Activated naive CD4-positive, alpha-beta T cell treated with anti-CD3 and anti-CD28 coated beads, Interleukin-2, amount 10 ng/mL, durations not matched to agents 7 days and 5 days (primary cell): ENCODE measurements around the gene COP1.

Experiments used
- CTCF ChIA-PET: fragments of 350-600 bp; sonication (Branson Sonifier 250); formaldehyde crosslinking; loops from one replicate; lab custom pipeline; 2021; ENCODE audit warnings: antibody characterized with exemption; lab: Charles Lee
- DNase-seq: peaks from one replicate; pipeline ENCODE4 v3.0.0-alpha.2; 2020
- H3K27ac Mint-ChIP-seq: one replicate; pipeline ENCODE4 v1.8.0; 2021; ENCODE audit warnings: mild to moderate bottlenecking, moderate library complexity, mixed read lengths
- H3K27me3 Mint-ChIP-seq: one replicate; pipeline ENCODE4 v1.8.0; 2021; ENCODE audit warnings: mild to moderate bottlenecking, mixed read lengths
- H3K36me3 Mint-ChIP-seq: one replicate; pipeline ENCODE4 v1.8.0; 2021; ENCODE audit warnings: mixed read lengths
- H3K4me1 Mint-ChIP-seq: one replicate; pipeline ENCODE4 v1.8.0; 2021; ENCODE audit warnings: mixed read lengths
- H3K4me3 Mint-ChIP-seq: one replicate; pipeline ENCODE4 v1.8.0; 2021; ENCODE audit warnings: mild to moderate bottlenecking, moderate library complexity, mixed read lengths
- H3K9me3 Mint-ChIP-seq: one replicate; pipeline ENCODE4 v1.8.0; 2021; ENCODE audit warnings: mixed read lengths

COP1 gene

DNA sequence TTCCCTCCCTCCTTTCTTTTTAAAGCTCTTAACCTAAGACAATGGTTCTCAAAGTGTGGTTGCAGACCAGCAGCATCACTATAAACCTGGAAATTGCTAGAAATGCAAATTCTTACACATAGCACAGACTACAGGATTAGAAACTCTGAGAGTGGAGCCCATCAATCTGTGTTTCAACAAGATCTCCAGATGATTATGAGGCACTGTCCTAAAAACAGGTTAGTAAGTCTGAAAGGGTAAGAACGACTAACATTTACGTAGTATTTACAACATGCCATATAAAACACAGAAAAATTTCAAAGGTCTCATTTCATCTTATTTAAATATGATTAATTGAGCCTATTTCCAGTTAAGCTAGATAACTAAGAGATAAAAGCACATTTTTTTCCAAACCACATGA, 138.8 kb downstream of the COP1 start:
- CTCF ChIA-PET, result no interaction called here
- Mint-ChIP-seq H3K4me3 (no peak overlapping the region), H3K27ac (no peak overlapping the region), H3K27me3 (no peaks in the 10 kb centered on the region), H3K4me1 (no peaks in the 10 kb centered on the region), H3K36me3 (peaks cover 19% of the 10 kb centered on the region), H3K9me3 (no peaks in the 10 kb centered on the region)
- DNase-seq, result no peak

- Mint-ChIP-seq H3K27me3 (no peaks in the 10 kb centered on the region), H3K9me3 (no peaks in the 10 kb centered on the region)
- CTCF ChIA-PET, result no interaction called here
Measured at GRCh38 chr1:176066709-176067108, 140.4 kb downstream of the COP1 start.

DNA sequence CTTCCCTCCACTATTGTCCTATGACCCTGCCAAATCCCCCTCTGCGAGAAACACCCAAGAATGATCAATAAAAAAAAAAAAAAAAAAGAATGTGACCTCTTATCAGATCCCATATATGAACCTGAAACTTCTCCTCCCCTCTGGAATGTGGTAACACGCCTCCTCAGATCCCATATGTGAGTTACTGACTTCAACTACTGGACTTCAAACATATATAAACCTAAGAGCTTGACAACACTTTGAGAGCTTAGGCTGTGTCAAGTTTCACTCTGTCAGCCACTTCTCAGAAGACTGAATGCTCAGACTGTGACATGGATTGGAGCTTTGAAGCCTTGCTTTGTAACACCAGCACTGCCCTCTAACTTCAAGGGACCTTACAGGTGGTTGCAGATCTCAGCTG, 148.4 kb downstream of the COP1 start:
- no peaks in the 10 kb centered on the region for H3K4me1 Mint-ChIP-seq
- H3K27ac Mint-ChIP-seq, result no peak overlapping the region
- no peaks in the 10 kb centered on the region for H3K27me3 Mint-ChIP-seq
- H3K36me3 Mint-ChIP-seq, result peaks cover 6% of the 10 kb centered on the region
- no peaks in the 10 kb centered on the region for H3K9me3 Mint-ChIP-seq
- no peak for DNase-seq
- CTCF ChIA-PET, result no interaction called here
- no peak overlapping the region for H3K4me3 Mint-ChIP-seq

More at GRCh38 chr1:176066709-176067108, 140.4 kb downstream of the COP1 start:
- Mint-ChIP-seq H3K36me3 (peaks cover 19% of the 10 kb centered on the region), H3K27ac (no peak overlapping the region), H3K4me1 (no peaks in the 10 kb centered on the region), H3K4me3 (no peak overlapping the region)
- DNase-seq, result no peak

DNA sequence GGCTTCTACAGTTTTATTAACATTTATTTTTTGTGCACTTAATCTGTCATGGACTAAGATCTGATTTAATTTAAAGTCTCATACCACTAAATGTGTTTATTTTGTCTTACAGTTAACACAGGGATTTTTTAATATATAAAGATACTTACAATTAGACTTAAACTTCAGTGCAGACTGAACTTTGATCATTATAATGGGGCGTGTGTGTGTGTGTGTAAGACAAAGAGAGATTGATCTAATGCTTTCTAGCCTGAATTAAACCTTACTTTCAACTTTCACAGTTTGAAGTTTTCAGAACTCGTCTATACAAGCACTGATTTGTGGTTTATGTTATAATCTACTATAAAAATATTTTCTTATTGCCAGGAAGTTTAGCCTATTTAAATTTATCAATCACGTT, 150.8 kb downstream of the COP1 start:
- peaks cover 5% of the 10 kb centered on the region for H3K36me3 Mint-ChIP-seq
- H3K4me3 Mint-ChIP-seq, result no peak overlapping the region
- no peak overlapping the region for H3K27ac Mint-ChIP-seq
- no peak for DNase-seq
- no peaks in the 10 kb centered on the region for H3K4me1 Mint-ChIP-seq
- CTCF ChIA-PET, result no interaction called here
- no peaks in the 10 kb centered on the region for H3K9me3 Mint-ChIP-seq
- H3K27me3 Mint-ChIP-seq, result no peaks in the 10 kb centered on the region

- no peak overlapping the region for H3K27ac Mint-ChIP-seq
- CTCF ChIA-PET, result no interaction called here
- no peak for DNase-seq
- H3K27me3 Mint-ChIP-seq, result no peaks in the 10 kb centered on the region
- no peaks in the 10 kb centered on the region for H3K4me1 Mint-ChIP-seq
- H3K4me3 Mint-ChIP-seq, result no peak overlapping the region
- no peaks in the 10 kb centered on the region for H3K9me3 Mint-ChIP-seq
- peaks cover 8% of the 10 kb centered on the region for H3K36me3 Mint-ChIP-seq
Measured at GRCh38 chr1:176055398-176055797, 151.7 kb downstream of the COP1 start.

GRCh38 chr1:176051902-176052518, 155.1 kb downstream of the COP1 start:
- H3K9me3 Mint-ChIP-seq, result no peaks in the 10 kb centered on the region
- no peak for DNase-seq
- no peaks in the 10 kb centered on the region for H3K4me1 Mint-ChIP-seq
- H3K27me3 Mint-ChIP-seq, result no peaks in the 10 kb centered on the region
- CTCF ChIA-PET, result no interaction called here
- H3K27ac Mint-ChIP-seq, result no peak overlapping the region
- no peak overlapping the region for H3K4me3 Mint-ChIP-seq
- peaks cover 7% of the 10 kb centered on the region for H3K36me3 Mint-ChIP-seq

- Mint-ChIP-seq H3K9me3 (no peaks in the 10 kb centered on the region), H3K27me3 (no peaks in the 10 kb centered on the region), H3K4me1 (no peaks in the 10 kb centered on the region), H3K4me3 (no peak overlapping the region), H3K36me3 (peaks cover 7% of the 10 kb centered on the region), H3K27ac (no peak overlapping the region)
- CTCF ChIA-PET, result no interaction called here
- no peak for DNase-seq
Measured at GRCh38 chr1:176051402-176051801, 155.7 kb downstream of the COP1 start.

- CTCF ChIA-PET, result no interaction called here
- Mint-ChIP-seq H3K9me3 (no peaks in the 10 kb centered on the region), H3K4me3 (no peak overlapping the region), H3K4me1 (no peaks in the 10 kb centered on the region), H3K27ac (no peak overlapping the region), H3K27me3 (no peaks in the 10 kb centered on the region), H3K36me3 (peaks cover 5% of the 10 kb centered on the region)
- DNase-seq, result no peak
Measured at GRCh38 chr1:176049582-176049981, 157.5 kb downstream of the COP1 start.

DNA sequence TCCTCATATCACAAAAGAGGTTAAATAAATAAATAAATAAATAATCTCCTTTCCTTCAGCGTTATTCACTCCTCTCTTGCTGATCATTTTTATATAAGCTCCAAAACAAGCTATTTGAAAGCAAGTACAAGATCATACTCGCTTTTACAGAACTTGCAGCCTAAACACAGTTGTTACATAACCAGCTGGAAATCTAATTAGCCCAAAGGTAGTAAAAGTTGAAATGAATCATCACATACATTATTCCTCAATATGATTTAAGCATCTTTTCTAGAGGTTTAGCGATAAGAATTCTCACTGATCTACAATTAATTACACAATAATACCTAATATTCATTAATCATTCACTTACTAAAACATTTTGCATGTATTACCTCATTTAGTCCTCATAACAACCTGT, 160.2 kb downstream of the COP1 start:
- Mint-ChIP-seq H3K27ac (no peak overlapping the region), H3K4me3 (no peak overlapping the region), H3K36me3 (peaks cover 14% of the 10 kb centered on the region), H3K27me3 (no peaks in the 10 kb centered on the region), H3K9me3 (no peaks in the 10 kb centered on the region), H3K4me1 (no peaks in the 10 kb centered on the region)
- CTCF ChIA-PET, result no interaction called here
- no peak for DNase-seq

DNA sequence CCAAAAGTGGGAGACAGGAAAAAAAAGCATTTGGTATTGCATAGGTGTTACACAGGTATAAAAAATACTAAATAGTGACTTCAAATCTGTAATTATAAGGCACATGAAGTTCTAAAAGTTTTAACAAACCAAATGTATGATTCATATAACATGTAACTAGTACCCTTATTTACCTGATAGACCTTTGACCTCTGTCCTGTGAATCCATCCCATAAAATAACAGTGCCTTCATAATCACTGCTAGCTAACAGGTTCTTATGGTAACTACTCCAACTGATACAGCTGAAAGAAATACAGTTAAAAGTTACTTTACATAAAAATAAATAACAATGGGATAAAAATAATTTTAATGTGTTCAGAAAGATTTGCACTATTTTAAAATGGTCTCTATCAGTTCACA, 163.5 kb downstream of the COP1 start:
- H3K4me3 Mint-ChIP-seq, result no peak overlapping the region

DNA sequence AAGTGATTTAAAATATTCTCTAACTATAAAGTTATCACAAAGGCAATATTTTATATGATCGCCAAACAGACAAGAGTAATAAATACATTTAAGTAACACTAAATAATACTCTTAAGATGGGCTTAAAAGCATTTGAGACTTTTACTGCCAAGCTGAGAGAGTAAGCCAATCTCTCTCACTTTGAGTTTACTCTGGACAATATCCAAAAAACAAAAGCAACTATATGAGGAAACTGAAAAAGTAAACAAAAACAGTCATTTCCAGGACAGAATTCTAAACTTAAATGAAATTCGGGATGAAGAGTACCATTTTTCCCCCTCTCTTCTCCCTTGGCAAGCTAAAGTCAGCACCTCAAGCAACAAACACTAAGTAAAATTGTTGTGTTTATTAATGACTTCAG, 173.2 kb downstream of the COP1 start:
- Mint-ChIP-seq H3K4me3 (no peak overlapping the region), H3K9me3 (no peaks in the 10 kb centered on the region), H3K27me3 (no peaks in the 10 kb centered on the region), H3K27ac (no peak overlapping the region), H3K4me1 (peaks cover 4% of the 10 kb centered on the region), H3K36me3 (peaks cover 20% of the 10 kb centered on the region)
- DNase-seq, result no peak
- CTCF ChIA-PET, result interaction anchor here (0.7 kb wide), 1 partner anchor 504 kb away, joined by 3 read pairs; no protein-coding TSS in a partner anchor

More for the DNA sequence above, 163.5 kb downstream of the COP1 start:
- no peak for DNase-seq
- Mint-ChIP-seq H3K36me3 (peaks cover 31% of the 10 kb centered on the region), H3K4me1 (peaks cover 13% of the 10 kb centered on the region), H3K27me3 (no peaks in the 10 kb centered on the region), H3K27ac (no peak overlapping the region), H3K9me3 (no peaks in the 10 kb centered on the region)
- CTCF ChIA-PET, result no interaction called here

DNA sequence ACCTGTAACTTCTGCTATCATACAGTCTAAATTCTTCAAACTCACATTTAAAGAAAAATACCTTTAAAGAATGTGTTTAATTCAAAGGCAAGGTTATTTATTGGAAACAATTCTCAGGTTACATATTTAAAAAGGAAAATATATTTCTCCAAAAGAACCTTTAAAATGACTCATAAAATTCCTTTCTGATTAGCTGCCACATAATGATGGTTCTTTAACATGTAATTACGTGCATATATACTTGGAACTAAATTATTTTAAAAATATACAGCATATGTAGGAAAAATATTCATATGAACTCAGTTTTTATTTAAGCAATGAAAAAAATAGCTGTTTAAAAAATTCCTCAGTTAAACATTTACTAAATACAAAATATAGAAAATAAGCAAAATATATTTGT, 173.6 kb downstream of the COP1 start:
- DNase-seq, result no peak
- Mint-ChIP-seq H3K9me3 (no peaks in the 10 kb centered on the region), H3K4me3 (no peak overlapping the region), H3K4me1 (peaks cover 2% of the 10 kb centered on the region), H3K36me3 (peaks cover 18% of the 10 kb centered on the region), H3K27me3 (no peaks in the 10 kb centered on the region), H3K27ac (no peak overlapping the region)
- CTCF ChIA-PET, result interaction anchor here (0.7 kb wide), 1 partner anchor 505 kb away, joined by 3 read pairs; no protein-coding TSS in a partner anchor

DNA sequence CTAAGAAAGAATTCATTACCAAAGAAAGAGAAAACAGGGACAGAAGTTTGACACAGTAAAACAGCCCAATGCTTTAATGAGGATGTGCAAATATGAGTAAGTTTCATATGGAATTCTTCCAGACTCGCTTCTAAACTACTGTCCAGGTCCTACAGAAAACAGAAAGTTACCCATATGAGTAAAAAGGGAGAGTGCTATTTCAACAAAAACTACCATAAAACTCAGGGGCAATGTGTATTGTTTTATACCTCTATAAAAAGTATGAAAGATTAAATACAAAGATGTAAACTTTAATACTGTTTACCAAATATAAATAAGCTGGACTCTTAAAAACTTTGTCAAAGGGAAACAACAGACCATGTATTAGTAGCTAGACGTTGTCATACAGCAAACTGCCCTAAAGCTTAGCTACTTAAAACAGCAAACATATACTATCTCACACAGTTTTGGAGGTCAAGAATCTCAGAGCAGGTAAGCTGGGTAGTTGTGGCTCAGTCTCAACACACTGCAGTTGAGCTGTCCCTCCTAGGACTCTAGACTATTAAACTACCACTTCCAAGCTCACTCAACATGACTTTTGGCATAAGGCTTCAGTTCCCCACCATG, 174.9 kb downstream of the COP1 start:
- H3K9me3 Mint-ChIP-seq, result no peaks in the 10 kb centered on the region
- CTCF ChIA-PET, result no interaction called here
- no peaks in the 10 kb centered on the region for H3K4me1 Mint-ChIP-seq
- peaks cover 19% of the 10 kb centered on the region for H3K36me3 Mint-ChIP-seq
- no peak overlapping the region for H3K27ac Mint-ChIP-seq
- DNase-seq, result no peak
- H3K27me3 Mint-ChIP-seq, result no peaks in the 10 kb centered on the region
- no peak overlapping the region for H3K4me3 Mint-ChIP-seq

- no peak for DNase-seq
- H3K4me1 Mint-ChIP-seq, result no peaks in the 10 kb centered on the region
- H3K36me3 Mint-ChIP-seq, result peaks cover 19% of the 10 kb centered on the region
- no peaks in the 10 kb centered on the region for H3K9me3 Mint-ChIP-seq
- H3K27me3 Mint-ChIP-seq, result no peaks in the 10 kb centered on the region
- no peak overlapping the region for H3K27ac Mint-ChIP-seq
- no peak overlapping the region for H3K4me3 Mint-ChIP-seq
- CTCF ChIA-PET, result no interaction called here
Measured at GRCh38 chr1:176029609-176030008, 177.5 kb downstream of the COP1 start.

DNA sequence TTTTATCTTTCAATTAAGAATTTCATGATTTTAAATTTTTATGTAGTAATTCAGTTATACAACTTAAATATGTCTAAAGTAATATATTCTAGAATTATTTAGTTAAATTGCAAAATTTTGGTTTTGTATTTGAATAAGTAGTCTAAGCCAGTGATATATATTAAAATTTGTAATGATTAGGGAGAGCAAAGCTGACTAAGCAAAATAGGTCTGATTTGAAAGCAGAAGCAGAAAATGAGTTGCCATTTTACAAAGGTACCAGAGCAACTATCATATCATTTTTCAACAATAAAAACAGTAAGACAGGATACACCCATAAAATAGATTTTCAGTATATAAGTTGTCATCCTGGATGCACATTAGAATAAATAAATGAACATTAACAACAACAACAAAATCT, 177.9 kb downstream of the COP1 start:
- Mint-ChIP-seq H3K36me3 (peaks cover 24% of the 10 kb centered on the region), H3K27me3 (no peaks in the 10 kb centered on the region), H3K9me3 (no peaks in the 10 kb centered on the region), H3K4me3 (no peak overlapping the region), H3K27ac (no peak overlapping the region), H3K4me1 (no peaks in the 10 kb centered on the region)
- no peak for DNase-seq
- CTCF ChIA-PET, result no interaction called here
